Hippocampal formation (tissue), 2 donors: Measurements from ENCODE around the gene TBC1D19.
"Not testable (repeated sequence)": the region's sequence is repeated elsewhere in the genome, so short reads cannot be mapped to it uniquely, and the experiment has no call there.

Experiments
- DNase-seq, 2 donors: peaks; one replicate each; lab custom pipeline; 2025; lab: John Stamatoyannopoulos, UW

TBC1D19 gene

GRCh38 chr4:26583865-26584652, at the start of gene TBC1D19:
Gene TBC1D19 (plus strand): TSS chr4:26584084. CDS start chr4:26584194, 110 bp downstream.
- peak; percentile 85 to 88 for DNase-seq

GRCh38 chr4:26542991-26543390, 40.9 kb upstream of the TBC1D19 start:
- no peak for DNase-seq

GRCh38 chr4:26544421-26544820, 39.5 kb upstream of the TBC1D19 start:
- DNase-seq: no peak

- not testable (repeated sequence) for DNase-seq
These were observed 35.5 kb upstream of the TBC1D19 start for GRCh38 chr4:26548379-26548778.

- DNase-seq: no peak
These were observed 26.7 kb upstream of the TBC1D19 start for GRCh38 chr4:26557164-26557563.

GRCh38 chr4:26558166-26558895, 25.6 kb upstream of the TBC1D19 start:
- no peak for DNase-seq

GRCh38 chr4:26566133-26566532, 17.8 kb upstream of the TBC1D19 start:
- no peak for DNase-seq

- DNase-seq: no peak
These were observed 15.4 kb upstream of the TBC1D19 start for GRCh38 chr4:26568446-26568994.

- no peak for DNase-seq
These were observed 13.3 kb upstream of the TBC1D19 start for GRCh38 chr4:26570596-26570995.

- no peak for DNase-seq
These were observed 10.5 kb upstream of the TBC1D19 start for GRCh38 chr4:26573389-26573794.

- DNase-seq: no peak
These were observed 9.3 kb upstream of the TBC1D19 start for GRCh38 chr4:26574563-26574962.

GRCh38 chr4:26576231-26576739, 7.6 kb upstream of the TBC1D19 start:
- DNase-seq: no peak

GRCh38 chr4:26577066-26577465, 6.8 kb upstream of the TBC1D19 start:
- DNase-seq: no peak

GRCh38 chr4:26579169-26579568, 4.7 kb upstream of the TBC1D19 start:
- no peak for DNase-seq

- DNase-seq: not testable (repeated sequence)
These were observed 2.5 kb upstream of the TBC1D19 start for GRCh38 chr4:26581341-26581740.

GRCh38 chr4:26583538-26583864, 383 bp upstream of the TBC1D19 start:
- no peak for DNase-seq

- DNase-seq: no peak
These were observed 841 bp downstream of the TBC1D19 start for GRCh38 chr4:26584725-26585124.

GRCh38 chr4:26589705-26590104, 5.8 kb downstream of the TBC1D19 start:
- DNase-seq: no peak

GRCh38 chr4:26590639-26591038, 6.8 kb downstream of the TBC1D19 start:
- no peak for DNase-seq

- DNase-seq: not testable (repeated sequence)
These were observed 9.7 kb downstream of the TBC1D19 start for GRCh38 chr4:26593557-26593956.

GRCh38 chr4:26594371-26594770, 10.5 kb downstream of the TBC1D19 start:
- DNase-seq: no peak

GRCh38 chr4:26594778-26595177, 10.9 kb downstream of the TBC1D19 start:
- DNase-seq: no peak

- no peak for DNase-seq
These were observed 13.0 kb downstream of the TBC1D19 start for GRCh38 chr4:26596843-26597242.
